ENCODE measurements around the gene OGFOD3. TPM values are rescaled to one million over a fixed set of nuclear protein-coding genes. Genes with fewer than 3 reads are reported as not detected.

Gene OGFOD3
- total RNA-seq, 4 donors from 2014 or later, result 12.4 to 30.1 (median 24.0) TPM

DNA sequence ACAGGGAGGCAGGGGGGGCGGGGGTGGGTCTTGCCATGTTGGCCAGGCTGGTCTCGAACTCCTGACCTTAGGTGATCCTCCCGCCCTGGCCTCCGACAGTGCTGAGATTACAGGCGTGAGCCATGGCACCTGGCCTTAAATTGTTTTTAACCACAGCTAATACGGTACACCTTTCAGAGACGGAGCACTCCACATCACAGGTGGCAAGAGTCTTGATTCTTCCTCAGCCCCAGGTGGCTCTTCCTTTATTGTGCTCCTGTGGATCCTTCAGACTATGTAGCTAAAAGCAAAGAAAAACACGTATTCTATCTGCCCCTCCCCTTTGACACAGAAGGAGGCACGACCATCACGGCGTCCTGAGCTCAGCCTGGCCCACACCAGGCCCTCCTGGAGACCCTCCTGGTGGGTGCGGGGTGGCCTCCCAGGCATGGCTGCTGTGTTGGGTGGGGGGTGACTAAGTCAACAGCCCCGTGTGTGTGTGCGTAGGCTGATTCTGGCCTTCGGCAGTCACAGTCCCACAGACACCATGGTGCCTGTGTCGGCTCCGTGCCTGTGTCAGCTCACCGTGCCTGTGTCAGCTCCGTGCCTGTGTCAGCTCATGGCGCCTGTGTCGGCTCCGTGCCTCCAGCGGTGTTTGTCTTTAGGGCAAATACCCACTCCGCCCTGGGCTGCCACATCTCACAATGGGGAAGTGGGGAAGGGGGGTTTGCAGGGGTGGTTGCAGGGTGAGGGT, 74.0 kb downstream of the OGFOD3 start:
- Histone ChIP-seq H3K4me1 (peaks cover 0 to 5% (median 0%) of the 10 kb centered on the region in 4 donors), H3K9me3 (no peaks in the 10 kb centered on the region), H3K4me3 (no peak overlapping the region), H3K27ac (no peak overlapping the region), H3K36me3 (no peaks in the 10 kb centered on the region), H3K27me3 (no peaks in the 10 kb centered on the region)
- TF ChIP-seq POLR2A (IDR thresholded peaks at IDR 0.05), result no peak
- TF ChIP-seq, protein P1, sequence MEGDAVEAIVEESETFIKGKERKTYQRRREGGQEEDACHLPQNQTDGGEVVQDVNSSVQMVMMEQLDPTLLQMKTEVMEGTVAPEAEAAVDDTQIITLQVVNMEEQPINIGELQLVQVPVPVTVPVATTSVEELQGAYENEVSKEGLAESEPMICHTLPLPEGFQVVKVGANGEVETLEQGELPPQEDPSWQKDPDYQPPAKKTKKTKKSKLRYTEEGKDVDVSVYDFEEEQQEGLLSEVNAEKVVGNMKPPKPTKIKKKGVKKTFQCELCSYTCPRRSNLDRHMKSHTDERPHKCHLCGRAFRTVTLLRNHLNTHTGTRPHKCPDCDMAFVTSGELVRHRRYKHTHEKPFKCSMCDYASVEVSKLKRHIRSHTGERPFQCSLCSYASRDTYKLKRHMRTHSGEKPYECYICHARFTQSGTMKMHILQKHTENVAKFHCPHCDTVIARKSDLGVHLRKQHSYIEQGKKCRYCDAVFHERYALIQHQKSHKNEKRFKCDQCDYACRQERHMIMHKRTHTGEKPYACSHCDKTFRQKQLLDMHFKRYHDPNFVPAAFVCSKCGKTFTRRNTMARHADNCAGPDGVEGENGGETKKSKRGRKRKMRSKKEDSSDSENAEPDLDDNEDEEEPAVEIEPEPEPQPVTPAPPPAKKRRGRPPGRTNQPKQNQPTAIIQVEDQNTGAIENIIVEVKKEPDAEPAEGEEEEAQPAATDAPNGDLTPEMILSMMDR (IDR thresholded peaks at IDR 0.05), result no peak
- no peak for DNase-seq

DNA sequence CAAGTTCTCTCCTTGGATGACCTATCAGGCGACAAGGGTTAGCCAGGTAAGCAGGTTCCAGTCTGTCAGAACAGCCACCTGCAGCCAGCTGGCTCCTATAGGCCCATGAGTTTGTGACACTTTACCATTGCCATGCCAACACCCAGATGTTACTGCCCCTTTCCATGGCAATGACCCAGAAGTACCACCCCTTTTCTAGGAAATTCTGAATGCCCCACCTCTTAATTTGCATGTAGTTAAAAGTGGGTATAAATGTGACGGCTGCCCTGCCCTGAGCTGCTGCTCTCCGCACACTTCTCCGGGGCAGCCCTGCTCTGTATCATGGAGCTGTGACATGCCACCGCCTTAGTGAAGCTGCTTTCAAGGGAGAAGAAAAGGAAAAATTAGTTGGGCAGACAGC, 74.8 kb downstream of the OGFOD3 start:
- H3K27ac ChIP-seq, result no peak overlapping the region
- DNase-seq, result no peak
- TF ChIP-seq, protein P1 (IDR thresholded peaks at IDR 0.05), result no peak
- no peak for TF ChIP-seq POLR2A (IDR thresholded peaks at IDR 0.05)

DNA sequence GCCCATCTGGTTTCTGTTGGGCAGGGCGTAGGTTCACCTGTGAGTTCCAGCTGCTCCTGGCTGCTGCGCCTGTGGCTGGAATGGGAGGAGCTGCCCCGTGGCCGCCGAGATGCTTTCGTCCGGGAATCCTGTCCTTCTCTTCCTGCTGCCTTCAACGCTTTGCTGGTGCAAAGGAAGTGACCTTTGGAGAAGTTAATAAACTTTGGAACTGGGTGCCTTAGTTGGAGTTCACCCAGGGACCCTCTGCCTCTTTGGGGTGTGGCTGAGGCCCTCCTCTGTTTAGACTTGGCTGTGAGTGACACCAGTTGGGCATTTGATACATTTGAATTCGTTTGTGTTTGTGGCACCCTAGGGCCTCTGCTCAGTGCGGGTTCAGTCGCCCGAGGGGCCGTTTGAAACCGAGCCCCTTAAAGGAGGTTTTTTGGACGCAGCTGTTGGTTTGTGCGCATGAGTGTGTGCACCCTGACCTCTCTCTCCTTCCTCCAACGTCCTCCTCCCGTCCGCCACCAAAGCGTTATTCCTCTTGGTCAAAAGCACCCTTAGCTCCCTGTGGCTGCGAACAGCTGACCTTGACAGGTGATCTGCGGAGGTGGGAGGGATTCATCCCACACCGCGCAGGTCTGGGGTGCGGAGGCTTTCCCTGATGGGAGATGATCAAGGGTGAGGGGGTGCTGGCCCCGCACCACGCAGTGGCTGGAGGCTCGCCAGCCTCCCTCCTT, 75.9 kb downstream of the OGFOD3 start:
- H3K4me3 ChIP-seq, result no peak overlapping the region
- peaks cover 0 to 13% (median 0%) of the 10 kb centered on the region in 4 donors for H3K4me1 ChIP-seq
- no peaks in the 10 kb centered on the region for H3K9me3 ChIP-seq
- no peaks in the 10 kb centered on the region for H3K27me3 ChIP-seq
- H3K27ac ChIP-seq, result no peak overlapping the region
- no peaks in the 10 kb centered on the region for H3K36me3 ChIP-seq
- TF ChIP-seq, protein P1 (IDR thresholded peaks at IDR 0.05), result no peak
- TF ChIP-seq POLR2A (IDR thresholded peaks at IDR 0.05), result no peak
- no peak for DNase-seq

More for the DNA sequence above, 74.8 kb downstream of the OGFOD3 start:
- Histone ChIP-seq H3K4me1 (peaks cover 0 to 11% (median 0%) of the 10 kb centered on the region in 4 donors), H3K4me3 (no peak overlapping the region), H3K9me3 (no peaks in the 10 kb centered on the region), H3K27me3 (no peaks in the 10 kb centered on the region), H3K36me3 (no peaks in the 10 kb centered on the region)

DNA sequence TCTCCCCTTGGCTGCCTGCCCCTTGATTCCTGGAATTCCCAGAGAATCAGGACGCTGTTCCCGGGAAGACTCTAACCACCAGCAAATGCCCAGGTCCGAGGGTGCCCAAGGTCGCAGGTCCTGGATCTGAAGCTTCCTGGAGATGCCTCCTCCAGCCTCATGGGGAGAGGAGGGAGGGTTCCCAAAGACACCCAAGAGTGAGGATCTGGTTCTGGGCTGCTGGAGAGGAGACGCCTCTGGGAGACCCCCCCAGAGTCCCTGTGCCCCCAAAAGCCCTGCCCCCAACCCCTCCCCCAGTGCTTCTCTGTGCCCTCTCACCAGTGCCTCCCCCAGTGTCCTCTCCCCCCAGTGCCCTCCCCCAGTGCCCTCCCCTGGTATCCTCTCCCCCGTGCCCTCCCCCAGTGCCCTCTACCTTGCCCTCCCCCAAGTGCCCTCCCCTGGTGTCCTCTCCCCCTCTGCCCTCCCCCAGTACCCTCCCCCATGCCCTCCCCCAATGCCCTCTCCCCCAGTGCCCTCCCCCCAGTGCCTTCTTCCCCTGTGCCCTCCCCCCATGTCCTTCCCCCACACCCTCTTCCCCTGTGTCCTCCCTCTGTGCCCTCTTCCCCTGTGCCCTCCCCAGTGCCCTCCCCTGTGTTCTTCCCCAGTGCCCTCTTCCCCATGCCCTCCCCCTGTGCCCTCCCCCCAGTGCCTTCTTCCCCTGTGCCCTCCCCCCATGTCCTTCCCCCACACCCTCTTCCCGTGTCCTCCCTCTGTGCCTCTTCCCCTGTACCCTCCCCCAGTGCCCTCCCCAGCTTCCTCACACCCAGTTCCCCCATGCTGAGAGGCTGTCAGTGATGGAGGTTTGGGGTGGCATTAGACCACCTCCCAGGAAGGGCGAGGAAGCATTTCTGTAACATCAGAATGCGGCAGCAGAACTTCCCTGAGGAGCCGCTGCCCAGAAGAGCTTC, 78.5 kb downstream of the OGFOD3 start:
- Histone ChIP-seq H3K4me1 (peaks cover 0 to 24% (median under 1%) of the 10 kb centered on the region in 4 donors), H3K27me3 (no peaks in the 10 kb centered on the region), H3K9me3 (no peaks in the 10 kb centered on the region), H3K4me3 (peak overlapping the region in 2 of 4 donors; percentile 47 to 51), H3K36me3 (no peaks in the 10 kb centered on the region), H3K27ac (peak overlapping the region in 3 of 4 donors; percentile 37 to 78 (median 67))
- peak in 1 of 3 donors; percentile 35 for DNase-seq
- TF ChIP-seq, protein P1 (IDR thresholded peaks at IDR 0.05), result no peak
- no peak for TF ChIP-seq POLR2A (IDR thresholded peaks at IDR 0.05)

Small RNAs within 50 kb of the gene (small RNA-seq; reads per million reads assigned to genes)
- gene RF00019, result 0 reads per million in 2 donors

Other genes with a start within 250 kb of the OGFOD3 start
- gene CCDC57, start 205.7 kb downstream of the OGFOD3 start, total RNA-seq, result 100 to 1,000 TPM in 2 of 4 donors, 10 to 100 TPM in 2; 28.2 to 144 (median 79.8) TPM
- gene SLC16A3, start 189.5 kb downstream of the OGFOD3 start, total RNA-seq, result 10 to 100 TPM; 18.9 to 55.0 (median 35.3) TPM
- 100 to 1,000 TPM; 148 to 232 (median 215) TPM for gene CSNK1D, start 144.9 kb downstream of the OGFOD3 start, total RNA-seq
- gene CD7, start 101.0 kb downstream of the OGFOD3 start, total RNA-seq, result 10 to 100 TPM in 3 of 4 donors, not detected in 1; 11.6 to 15.4 (median 15.2) TPM
- 100 to 1,000 TPM in 2 of 4 donors, 10 to 100 TPM in 2; 10.7 to 258 (median 94.5) TPM for gene SECTM1, start 84.8 kb downstream of the OGFOD3 start, total RNA-seq
- not detected for gene TEX19, start 59.3 kb downstream of the OGFOD3 start, total RNA-seq
- gene UTS2R, start 46.8 kb downstream of the OGFOD3 start, total RNA-seq, result not detected
- gene HEXD, start 239 bp downstream of the OGFOD3 start, total RNA-seq, result 100 to 1,000 TPM in 1 of 4 donors, 10 to 100 TPM in 3; 42.7 to 128 (median 80.5) TPM
- 100 to 1,000 TPM in 1 of 4 donors, 10 to 100 TPM in 3; 79.2 to 103 (median 88.0) TPM for gene CYBC1, start 32.2 kb upstream of the OGFOD3 start, total RNA-seq
- 10 to 100 TPM; 31.9 to 81.7 (median 52.0) TPM for gene NARF, start 40.2 kb upstream of the OGFOD3 start, total RNA-seq
- gene FOXK2, start 101.1 kb upstream of the OGFOD3 start, total RNA-seq, result 10 to 100 TPM; 40.6 to 67.7 (median 61.1) TPM
- gene WDR45B, start 229.9 kb upstream of the OGFOD3 start, total RNA-seq, result 10 to 100 TPM; 68.8 to 90.0 (median 77.2) TPM

Measured in Peyer's patch (tissue), 4 donors.